Measurements from ENCODE around the gene THSD4.
A peak's percentile ranks its signal among the peaks of the same experiment; 100 is the strongest.

The THSD4 gene

DNA sequence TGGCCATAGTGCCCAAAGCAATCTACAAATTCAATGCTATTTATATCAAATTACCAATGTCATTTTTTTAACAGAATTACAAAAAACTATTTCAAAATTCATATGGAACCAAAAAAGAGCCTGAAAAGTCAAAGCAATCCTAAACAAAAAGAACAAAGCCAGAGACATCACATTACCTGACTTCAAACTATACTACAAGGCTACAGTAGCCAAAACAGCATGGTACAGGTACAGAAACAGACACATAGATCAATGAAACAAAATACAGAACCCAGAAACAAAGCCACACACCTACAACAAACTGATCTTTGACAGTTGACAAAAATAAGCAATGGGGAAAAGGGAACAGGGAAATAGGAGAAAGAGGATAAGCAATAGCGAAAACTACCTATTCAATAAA, 26.6 kb upstream of the THSD4 start:
- Mint-ChIP-seq H3K27ac (no peak overlapping the region), H3K4me1 (no peaks in the 10 kb centered on the region), H3K36me3 (peaks cover 0 to 1% of the 10 kb centered on the region in 2 donors), H3K27me3 (peaks cover 4 to 34% of the 10 kb centered on the region in 2 donors), H3K4me3 (no peak overlapping the region), H3K9me3 (peaks cover 0 to 7% of the 10 kb centered on the region in 2 donors)
- DNase-seq (no peak), ATAC-seq (replicated peaks) (no peak)

DNA sequence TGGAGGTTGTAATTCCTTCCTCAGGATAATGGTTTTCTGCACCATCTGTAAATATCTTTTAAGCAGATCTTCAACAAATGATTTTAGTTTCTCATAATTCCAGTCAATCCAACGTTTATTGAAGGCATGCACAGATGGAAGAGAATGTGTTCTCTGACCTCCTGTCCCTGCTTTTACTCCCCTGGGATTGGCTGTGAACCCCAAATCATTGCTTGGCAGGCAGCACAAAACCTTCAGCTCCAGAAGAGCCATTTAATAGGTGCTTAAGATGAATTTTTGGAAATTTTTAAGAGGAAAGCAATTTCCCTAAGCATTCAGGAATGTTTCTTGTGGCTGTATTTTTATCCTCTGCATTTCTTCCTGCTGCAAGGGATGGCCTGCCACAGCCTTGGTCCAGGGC, 25.5 kb upstream of the THSD4 start:
- DNase-seq (no peak), ATAC-seq (replicated peaks) (no peak)
- Mint-ChIP-seq H3K4me1 (no peaks in the 10 kb centered on the region), H3K4me3 (no peak overlapping the region), H3K36me3 (peaks cover 0 to 1% of the 10 kb centered on the region in 2 donors), H3K27ac (no peak overlapping the region), H3K27me3 (peaks cover 0 to 28% of the 10 kb centered on the region in 2 donors), H3K9me3 (peaks cover 0 to 7% of the 10 kb centered on the region in 2 donors)

DNA sequence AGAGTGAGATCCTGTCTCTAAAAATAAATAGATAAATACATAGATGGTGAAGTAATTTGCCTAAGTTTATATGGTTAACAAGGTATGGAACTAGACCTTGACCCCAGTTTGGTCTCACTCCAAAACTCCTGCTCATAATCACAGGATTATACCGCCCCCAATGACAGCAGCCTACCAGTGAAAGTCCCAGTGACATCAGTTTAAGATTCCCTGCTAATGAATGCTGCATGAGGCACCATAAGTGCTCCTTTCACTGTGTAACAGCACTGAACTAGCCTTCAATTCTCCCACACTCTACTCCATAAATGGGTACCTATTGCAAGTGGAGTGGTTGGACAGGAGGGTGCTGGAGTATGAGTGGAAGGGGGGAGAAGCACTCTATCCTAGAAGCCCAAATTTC, 23.7 kb upstream of the THSD4 start:
- Mint-ChIP-seq H3K9me3 (peaks cover 3 to 10% of the 10 kb centered on the region in 2 donors), H3K27me3 (peaks cover 0 to 22% of the 10 kb centered on the region in 2 donors), H3K36me3 (peaks cover 0 to 1% of the 10 kb centered on the region in 2 donors), H3K27ac (no peak overlapping the region), H3K4me1 (no peaks in the 10 kb centered on the region), H3K4me3 (no peak overlapping the region)
- ATAC-seq (replicated peaks) = no peak
- DNase-seq = no peak

DNA sequence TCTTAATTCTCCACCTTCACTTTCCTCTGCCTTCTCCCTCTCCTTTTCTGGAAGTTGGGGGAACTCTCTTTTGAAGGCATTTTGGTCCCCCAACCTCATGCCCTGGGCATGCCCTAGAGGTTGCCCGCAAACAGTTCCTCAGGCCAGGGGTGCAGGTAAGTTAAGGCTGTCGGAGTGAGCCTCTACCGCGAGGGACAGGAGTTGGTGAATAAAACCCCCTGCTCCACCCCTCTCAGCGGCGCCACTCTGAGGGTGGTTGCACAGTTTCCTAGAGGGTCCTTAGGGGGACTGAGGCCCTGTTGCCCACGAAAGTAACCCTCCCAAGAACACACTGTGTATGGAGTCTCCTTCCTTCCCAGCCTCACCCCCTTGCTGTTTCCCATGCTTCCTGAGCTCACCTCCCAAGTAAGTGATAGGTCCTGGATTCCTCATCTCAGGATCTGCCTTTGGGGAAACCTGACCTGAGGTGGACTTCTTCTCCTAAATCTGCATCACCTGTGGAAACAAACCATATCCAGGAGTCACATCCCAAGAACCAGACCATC, 23.1 kb upstream of the THSD4 start:
- H3K36me3 Mint-ChIP-seq = peaks cover 0 to under 1% of the 10 kb centered on the region in 2 donors
- H3K27me3 Mint-ChIP-seq = peaks cover 0 to 22% of the 10 kb centered on the region in 2 donors
- no peak overlapping the region for H3K27ac Mint-ChIP-seq
- ATAC-seq (replicated peaks) = no peak
- H3K4me3 Mint-ChIP-seq = no peak overlapping the region
- no peaks in the 10 kb centered on the region for H3K4me1 Mint-ChIP-seq
- no peak for DNase-seq
- H3K9me3 Mint-ChIP-seq = peaks cover 3 to 8% of the 10 kb centered on the region in 2 donors

DNA sequence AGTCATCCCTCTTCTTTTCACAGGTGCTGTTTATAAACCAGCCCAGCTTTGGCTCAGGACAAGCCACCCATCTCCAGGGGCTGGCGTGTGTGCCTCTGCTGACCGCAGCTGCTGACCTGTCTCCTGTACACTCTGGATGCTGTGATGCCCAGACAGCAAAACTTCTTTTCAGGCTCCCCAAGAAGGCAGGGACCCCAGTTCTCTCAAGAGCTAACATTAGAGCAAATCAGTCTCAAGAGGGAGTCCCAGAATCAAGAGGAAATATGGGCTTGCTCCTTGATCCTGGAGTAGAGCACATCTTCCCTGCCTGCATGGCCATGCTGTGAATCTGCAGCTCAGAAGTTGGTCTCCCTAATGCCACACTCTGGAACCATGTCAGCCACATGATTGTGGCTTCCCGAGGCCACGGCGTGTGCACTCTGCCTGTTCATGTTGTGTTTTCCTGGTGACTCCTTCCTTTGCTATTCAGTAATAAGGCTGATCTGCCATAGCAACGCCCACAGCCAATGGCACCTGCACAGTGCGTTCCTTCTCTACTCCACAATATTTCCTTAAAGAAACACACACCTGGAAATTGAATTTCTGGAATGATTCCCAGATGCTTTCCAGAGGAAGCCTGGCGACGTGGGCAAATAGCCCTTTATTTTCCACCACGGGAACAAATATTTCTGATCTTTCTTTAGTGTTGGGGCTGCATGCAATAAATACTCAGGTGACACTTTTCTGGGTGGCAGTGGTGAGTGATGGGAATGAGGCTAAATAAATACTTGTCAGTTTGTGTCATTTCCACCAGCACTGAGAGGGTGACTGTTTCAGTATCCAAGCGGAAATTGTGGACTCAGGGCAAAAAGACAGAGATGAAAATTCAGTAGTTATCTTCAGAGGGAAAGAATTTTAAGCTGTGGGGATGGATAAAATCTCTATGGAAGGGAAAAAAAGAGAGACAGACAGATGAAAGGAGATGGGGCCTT, 21.9 kb upstream of the THSD4 start:
- no peak overlapping the region for H3K4me3 Mint-ChIP-seq
- ATAC-seq (replicated peaks) = no peak
- H3K36me3 Mint-ChIP-seq = no peaks in the 10 kb centered on the region

DNA sequence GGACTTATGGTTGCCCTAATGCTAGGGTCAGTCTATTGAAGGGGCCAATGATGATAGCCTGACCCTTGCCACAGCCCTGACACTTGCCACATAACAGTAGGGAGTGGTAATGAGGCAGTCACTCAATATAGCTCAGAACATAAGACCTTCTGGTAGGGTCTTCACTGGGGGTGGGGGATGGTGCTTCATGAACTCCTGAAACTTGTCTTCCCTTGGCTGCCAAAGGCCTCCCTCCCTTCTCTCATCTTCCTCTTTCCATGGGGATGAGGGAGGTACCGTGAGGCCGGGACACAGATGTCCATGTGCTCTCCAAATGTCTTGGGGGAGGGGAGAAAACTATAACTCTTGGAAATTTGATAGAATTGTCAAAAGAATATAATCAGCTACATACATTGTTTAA, 21.1 kb upstream of the THSD4 start:
- Mint-ChIP-seq H3K36me3 (no peaks in the 10 kb centered on the region), H3K9me3 (peaks cover 3% of the 10 kb centered on the region in 2 donors), H3K27me3 (peaks cover 0 to 10% of the 10 kb centered on the region in 2 donors), H3K27ac (no peak overlapping the region), H3K4me3 (no peak overlapping the region), H3K4me1 (no peaks in the 10 kb centered on the region)
- ATAC-seq (replicated peaks) (no peak), DNase-seq (no peak)

More for the DNA sequence above, 21.9 kb upstream of the THSD4 start:
- H3K27ac Mint-ChIP-seq = peak overlapping the region; percentile 37
- H3K4me1 Mint-ChIP-seq = no peaks in the 10 kb centered on the region
- DNase-seq = no peak
- H3K27me3 Mint-ChIP-seq = peaks cover 0 to 17% of the 10 kb centered on the region in 2 donors
- peaks cover 3 to 6% of the 10 kb centered on the region in 2 donors for H3K9me3 Mint-ChIP-seq

DNA sequence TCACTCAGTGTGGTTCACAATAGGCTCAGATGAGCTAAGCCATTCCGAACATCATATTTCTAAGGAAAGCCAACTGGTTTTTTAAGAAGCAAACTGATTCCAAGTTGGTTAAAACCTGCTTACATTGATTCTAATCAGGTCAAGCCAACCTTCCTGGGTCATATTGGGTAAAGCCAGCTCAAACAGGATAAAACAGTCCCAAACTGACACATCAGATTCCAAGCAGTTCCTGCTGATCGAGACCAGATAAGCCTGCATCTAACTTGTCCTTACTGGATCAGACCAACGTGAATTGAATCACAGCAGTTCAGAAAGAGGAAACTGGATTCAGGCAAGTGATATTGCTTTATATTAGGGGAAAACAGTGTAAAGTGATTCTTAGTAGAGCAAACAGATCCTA, 18.6 kb upstream of the THSD4 start:
- H3K36me3 Mint-ChIP-seq = no peaks in the 10 kb centered on the region
- peaks cover 0 to 9% of the 10 kb centered on the region in 2 donors for H3K27me3 Mint-ChIP-seq
- no peaks in the 10 kb centered on the region for H3K4me1 Mint-ChIP-seq
- DNase-seq (no peak), ATAC-seq (replicated peaks) (no peak)
- H3K27ac Mint-ChIP-seq = no peak overlapping the region
- no peak overlapping the region for H3K4me3 Mint-ChIP-seq
- H3K9me3 Mint-ChIP-seq = peaks cover 3% of the 10 kb centered on the region in 2 donors

DNA sequence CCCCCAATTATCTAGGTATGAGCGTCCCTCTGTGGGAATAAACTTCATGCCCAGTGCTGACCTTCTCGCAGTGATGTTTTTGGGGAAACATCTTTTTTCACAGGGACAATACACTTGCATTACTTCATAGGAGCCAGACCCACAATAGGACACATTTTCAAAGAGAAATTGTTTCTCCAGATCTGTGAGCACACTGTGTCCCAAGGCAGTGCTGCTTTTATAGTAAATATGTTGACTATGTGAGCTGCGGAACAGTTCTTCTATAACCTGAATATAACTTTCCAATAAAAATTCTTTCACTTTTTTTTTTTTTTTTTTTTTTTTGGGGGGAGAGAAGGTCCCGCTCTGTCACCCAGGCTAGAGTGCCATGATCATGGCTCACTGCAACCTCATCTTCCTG, 17.4 kb upstream of the THSD4 start:
- Mint-ChIP-seq H3K27ac (no peak overlapping the region), H3K27me3 (no peaks in the 10 kb centered on the region), H3K4me3 (no peak overlapping the region), H3K36me3 (no peaks in the 10 kb centered on the region), H3K9me3 (peaks cover 3 to 5% of the 10 kb centered on the region in 2 donors), H3K4me1 (no peaks in the 10 kb centered on the region)
- ATAC-seq (replicated peaks) = no peak
- DNase-seq = no peak

DNA sequence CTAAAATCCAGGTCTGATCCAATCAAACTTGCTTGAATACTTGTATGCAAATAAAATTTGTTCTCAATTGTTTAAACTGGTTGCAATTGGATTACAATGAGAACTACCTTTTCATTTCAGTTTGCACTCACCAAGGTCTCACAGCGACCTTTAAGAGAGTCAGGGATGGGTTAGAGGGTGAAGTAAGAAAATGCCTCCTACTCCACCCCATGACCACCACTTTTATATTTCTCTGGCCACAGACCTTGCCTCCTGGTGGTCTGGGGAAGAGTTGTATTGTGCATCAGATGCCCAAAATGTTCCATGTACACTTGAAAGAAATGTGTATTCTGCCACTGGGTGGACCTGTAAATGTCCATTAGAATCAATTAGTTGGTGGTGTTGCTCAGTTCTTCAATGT, 16.4 kb upstream of the THSD4 start:
- Mint-ChIP-seq H3K4me3 (no peak overlapping the region), H3K27me3 (peaks cover 0 to 3% of the 10 kb centered on the region in 2 donors), H3K4me1 (peaks cover 0 to 6% of the 10 kb centered on the region in 2 donors), H3K9me3 (peaks cover 3 to 6% of the 10 kb centered on the region in 2 donors), H3K27ac (no peak overlapping the region), H3K36me3 (no peaks in the 10 kb centered on the region)
- no peak for ATAC-seq (replicated peaks)
- no peak for DNase-seq

DNA sequence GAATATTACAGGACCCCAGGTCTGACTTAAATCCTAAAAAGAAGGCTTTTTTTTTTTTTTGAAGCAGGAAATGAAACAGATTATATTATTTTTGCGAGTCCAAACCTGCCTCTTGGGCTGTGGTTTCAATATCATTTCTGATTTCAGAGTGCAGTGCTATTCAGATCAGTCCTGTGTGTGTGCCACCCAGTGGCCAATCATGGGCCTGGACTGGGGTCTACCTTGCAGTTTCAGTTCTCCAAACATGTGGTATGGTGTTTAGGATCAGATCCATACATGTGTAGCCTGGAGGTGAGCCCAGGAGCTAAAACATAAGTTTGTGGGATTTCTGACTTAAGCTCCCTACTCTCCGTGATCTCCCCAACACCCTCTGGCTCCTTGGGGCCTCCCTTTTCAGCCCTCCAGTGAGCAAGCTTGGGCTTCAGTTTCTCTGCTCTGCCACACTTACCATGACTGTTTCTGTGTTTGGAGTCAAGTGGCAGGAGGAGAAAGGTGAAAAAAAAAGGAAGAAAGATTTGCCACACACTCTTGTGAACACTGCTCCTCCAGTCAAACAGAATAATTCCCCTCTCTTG, 12.1 kb upstream of the THSD4 start:
- Mint-ChIP-seq H3K4me1 (peaks cover 0 to 6% of the 10 kb centered on the region in 2 donors), H3K4me3 (no peak overlapping the region), H3K27ac (no peak overlapping the region), H3K9me3 (peaks cover 1 to 3% of the 10 kb centered on the region in 2 donors), H3K36me3 (no peaks in the 10 kb centered on the region), H3K27me3 (peaks cover 9% of the 10 kb centered on the region in 2 donors)
- DNase-seq (peak; percentile 3), ATAC-seq (replicated peaks) (peak; percentile 69 to 73)

DNA sequence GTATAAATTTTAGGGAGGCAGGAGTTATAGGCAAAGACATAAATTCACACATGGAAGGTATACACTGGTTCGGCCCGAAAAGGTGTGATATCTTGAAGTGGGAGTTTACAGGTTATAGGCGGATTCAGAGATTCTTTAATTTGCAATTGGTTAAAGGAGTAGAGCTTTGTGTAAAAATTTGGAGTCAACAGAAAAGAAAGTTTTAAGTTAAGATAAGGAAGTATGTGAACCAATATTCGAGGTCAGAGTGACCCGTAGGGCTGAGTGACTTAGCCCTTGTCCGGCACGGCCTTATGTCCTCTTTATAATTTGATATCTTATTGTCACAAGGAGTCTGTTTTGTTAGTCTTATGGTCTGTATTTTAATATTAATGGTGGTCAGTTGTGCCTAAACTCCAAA, 10.6 kb upstream of the THSD4 start:
- Mint-ChIP-seq H3K27me3 (peaks cover 9 to 17% of the 10 kb centered on the region in 2 donors), H3K36me3 (no peaks in the 10 kb centered on the region), H3K9me3 (peaks cover 1 to 3% of the 10 kb centered on the region in 2 donors), H3K27ac (no peak overlapping the region), H3K4me3 (no peak overlapping the region), H3K4me1 (peaks cover 0 to 6% of the 10 kb centered on the region in 2 donors)
- ATAC-seq (replicated peaks) (no peak), DNase-seq (no peak)

DNA sequence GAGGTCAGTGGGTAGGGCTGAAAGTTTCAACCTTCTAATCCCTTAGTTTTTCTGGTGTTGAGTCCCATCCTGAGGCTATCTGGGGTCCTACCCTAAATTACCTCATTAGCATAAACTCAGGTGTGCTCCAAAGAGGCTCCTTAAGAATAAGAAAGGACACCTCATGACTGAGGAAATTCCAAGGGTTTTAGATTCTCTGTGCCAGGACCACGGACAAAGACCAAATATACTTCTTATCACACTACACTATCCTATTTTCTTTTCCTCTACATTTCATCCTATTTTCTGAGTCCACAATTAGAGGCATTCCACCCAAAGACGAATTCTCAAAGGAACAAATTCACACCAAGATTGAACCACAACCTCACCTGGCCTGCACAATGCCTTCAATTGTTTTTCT, 9.8 kb upstream of the THSD4 start:
- H3K36me3 Mint-ChIP-seq = no peaks in the 10 kb centered on the region
- no peak overlapping the region for H3K4me3 Mint-ChIP-seq
- H3K27me3 Mint-ChIP-seq = peaks cover 10 to 18% of the 10 kb centered on the region in 2 donors
- peaks cover 1 to 3% of the 10 kb centered on the region in 2 donors for H3K9me3 Mint-ChIP-seq
- DNase-seq (no peak), ATAC-seq (replicated peaks) (no peak)
- peaks cover 0 to 6% of the 10 kb centered on the region in 2 donors for H3K4me1 Mint-ChIP-seq
- no peak overlapping the region for H3K27ac Mint-ChIP-seq

DNA sequence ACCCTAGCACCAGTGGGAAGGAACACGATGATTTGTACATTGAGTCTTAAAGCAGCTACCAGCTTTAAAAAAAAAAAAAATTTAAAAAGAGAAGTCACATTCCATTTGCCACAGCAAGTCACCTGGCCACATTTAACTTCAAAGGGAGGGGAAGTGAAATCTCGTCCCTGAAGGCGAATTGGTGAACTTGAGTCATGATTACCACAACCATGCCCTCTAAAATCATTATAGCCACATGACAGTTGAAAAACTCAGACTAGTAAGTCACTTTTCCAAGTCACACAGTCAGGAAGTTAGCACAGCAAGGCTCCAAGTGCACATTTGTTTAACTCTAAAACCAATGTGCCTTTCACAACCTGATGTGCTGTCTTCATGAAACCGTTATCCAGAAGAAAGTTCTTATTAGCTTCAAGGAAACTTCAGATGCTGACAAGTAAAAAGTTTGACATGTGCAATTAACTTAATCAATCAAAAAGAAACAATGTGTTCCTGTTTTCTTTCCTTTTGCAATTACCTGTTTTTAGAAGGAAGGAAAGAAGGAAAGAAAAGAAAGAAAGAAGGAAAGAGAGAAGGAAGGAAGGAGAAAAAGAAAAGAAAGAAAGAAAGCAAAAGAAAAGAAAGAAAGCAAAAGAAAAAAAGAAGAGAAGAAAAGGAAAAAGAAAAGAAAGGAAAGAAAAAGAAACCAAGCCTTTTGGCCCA, 8.3 kb upstream of the THSD4 start:
- peaks cover 18% of the 10 kb centered on the region in 2 donors for H3K27me3 Mint-ChIP-seq
- ATAC-seq (replicated peaks) (peak; percentile 48 to 70), DNase-seq (no peak)
- no peaks in the 10 kb centered on the region for H3K36me3 Mint-ChIP-seq
- peaks cover 0 to 6% of the 10 kb centered on the region in 2 donors for H3K4me1 Mint-ChIP-seq
- no peak overlapping the region for H3K4me3 Mint-ChIP-seq
- peaks cover 1 to 3% of the 10 kb centered on the region in 2 donors for H3K9me3 Mint-ChIP-seq
- no peak overlapping the region for H3K27ac Mint-ChIP-seq

DNA sequence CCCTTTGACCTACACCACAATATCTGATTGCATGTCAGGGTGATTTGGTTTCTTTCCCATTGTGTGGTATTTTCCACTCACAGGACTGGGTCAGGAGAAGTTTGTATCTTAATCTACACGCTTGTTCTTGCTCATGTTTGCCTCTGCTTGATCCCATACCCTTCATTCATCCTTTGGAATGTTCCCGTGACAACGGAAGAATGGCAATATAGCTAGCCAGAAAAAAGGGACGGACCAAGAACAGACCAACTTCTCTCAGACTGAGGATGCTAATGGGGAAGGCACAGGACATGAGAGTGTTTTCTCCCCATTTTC, 7.8 kb upstream of the THSD4 start:
- no peak for DNase-seq
- no peak for ATAC-seq (replicated peaks)
- Mint-ChIP-seq H3K9me3 (peaks cover 1 to 3% of the 10 kb centered on the region in 2 donors), H3K4me3 (no peak overlapping the region), H3K27ac (no peak overlapping the region), H3K27me3 (peaks cover 18% of the 10 kb centered on the region in 2 donors), H3K36me3 (no peaks in the 10 kb centered on the region), H3K4me1 (peaks cover 0 to 6% of the 10 kb centered on the region in 2 donors)
